K562 (cell line): ENCODE data around the gene RAB4B. TPM values are rescaled to one million over a fixed set of nuclear protein-coding genes. Genes with fewer than 3 reads are reported as not detected.
"Not testable (repeated sequence)": the region's sequence is repeated elsewhere in the genome, so short reads cannot be mapped to it uniquely, and the experiment has no call there.

ENCODE experiments used
- BRD4 ChIP-seq: fragments of 200-600 bp; sonication (generic); IDR thresholded peaks from 2 replicates; pipeline ENCODE4 v1.6.1; 2017; ENCODE audit warnings: inconsistent platforms
- CCNT2 ChIP-seq: IDR thresholded peaks from 2 replicates; pipeline ENCODE4 v1.6.1; 2011; ENCODE audit warnings: borderline replicate concordance, low read depth, mild to moderate bottlenecking, moderate library complexity, mixed read lengths, low read length; ENCODE audit not compliant: insufficient read length; ENCODE audit errors: extremely low read depth
- DMBX1 ChIP-seq: fragments of 250-450 bp; sonication (Bioruptor Pico); IDR thresholded peaks from 2 replicates; pipeline ENCODE4 v1.8.0; 2022; ENCODE audit warnings: inconsistent platforms, mild to moderate bottlenecking, moderate library complexity, borderline replicate concordance
- HES1 ChIP-seq: fragments of 450-650 bp; IDR thresholded peaks from 2 replicates; pipeline ENCODE4 v1.6.1; 2016; ENCODE audit warnings: low read depth, mild to moderate bottlenecking, moderate library complexity
- ID3 ChIP-seq, 2 experiments: fragments of 250-450 bp in 1 of 2; fragments of 450-650 bp in 1 of 2; sonication (Bioruptor Pico) in 1 of 2; IDR thresholded peaks; 2 replicates each; pipeline versions ENCODE4 v1.6.1 to v1.8.0; 2016 to 2021; ENCODE audit warnings: mild to moderate bottlenecking in 2 of 2, moderate library complexity in 2 of 2, missing compliant biosample characterization in 1 of 2, missing genetic modification characterization in 1 of 2
- KLF16 ChIP-seq: IDR thresholded peaks from 2 replicates; pipeline ENCODE4 v1.6.1; 2016; ENCODE audit warnings: antibody characterized with exemption
- MGA ChIP-seq: fragments of 450-650 bp; IDR thresholded peaks from 2 replicates; pipeline ENCODE4 v1.6.1; 2016; ENCODE audit warnings: mild to moderate bottlenecking, moderate library complexity
- MYNN ChIP-seq, 2 experiments: sonication (generic); formaldehyde crosslinking in 1 of 2; IDR thresholded peaks; 2 replicates each; pipeline versions ENCODE4 v1.5.0 to v1.6.1; 2016 to 2020; ENCODE audit warnings: antibody characterized with exemption in 1 of 2, missing genetic modification reagents in 1 of 2
- NCOR1 ChIP-seq: fragments of 450-650 bp; IDR thresholded peaks from 2 replicates; pipeline ENCODE4 v1.6.1; 2016; ENCODE audit warnings: mild to moderate bottlenecking, moderate library complexity
- PHF21A ChIP-seq: fragments of 450-650 bp; IDR thresholded peaks from 2 replicates; pipeline ENCODE4 v1.6.1; 2017; ENCODE audit warnings: low read depth, borderline replicate concordance
- PML ChIP-seq: IDR thresholded peaks from 2 replicates; pipeline ENCODE4 v1.6.1; 2012; ENCODE audit warnings: low read length, inconsistent platforms
- ZEB2 ChIP-seq: fragments of 450-650 bp; IDR thresholded peaks from 2 replicates; pipeline ENCODE4 v1.6.1; 2016
- ZFX ChIP-seq: sonication (generic); formaldehyde crosslinking; IDR thresholded peaks from 2 replicates; pipeline ENCODE4 v1.8.0; 2022; ENCODE audit warnings: mild to moderate bottlenecking, missing genetic modification reagents, moderate library complexity
- ZNF239 ChIP-seq: fragments of 250-450 bp; sonication (Bioruptor Pico); IDR thresholded peaks from 2 replicates; pipeline ENCODE4 v1.4.0; 2020; ENCODE audit warnings: mild to moderate bottlenecking
- polyA plus RNA-seq, 8 experiments: library from polyadenylated mRNA; depleted of rRNA in 4 of 8; stranded (reverse) in 5 of 8; unstranded in 3 of 8; fragments of >200 nt; fragmentation: Nextera tagmentation in 2 of 8; fragmentation: Illumina TruSeq in 1 of 8; extraction: Ambion mirVana in 2 of 8; extraction: Trizol in 1 of 8; gene quantifications; 2 replicates each; pipeline versions ENCODE4 v1.2.1 to v1.2.3, GENCODE V29; 2011 to 2014; ENCODE audit warnings: inconsistent platforms in 1 of 8, missing spikeins in 1 of 8
- total RNA-seq, 7 experiments: library from RNA; depleted of rRNA in 6 of 7; stranded (reverse); fragments of >200 nt in 6 of 7; fragmentation: Illumina TruSeq in 2 of 7; extraction: Trizol in 2 of 7; gene quantifications; 2 replicates each; pipeline versions ENCODE4 v1.2.1 to v1.2.3, GENCODE V29; 2011 to 2021; ENCODE audit warnings: low replicate concordance in 1 of 7

RAB4B gene
- total and polyA plus RNA-seq, 9 of the 15 experiments (the other 6 are each of a cell fraction or from before 2014, with no cell fraction given) = 0.28 to 20.4 (median 9.0) TPM

- TF ChIP-seq KLF16 (peak; percentile 90), BRD4 (0 out of 2 replicates have a peak, but pooled peaks have one; percentile 48), ZFX (CRISPR knock-in tag) (peak; percentile 81), PHF21A (0 out of 2 replicates have a peak, but pooled peaks have one; percentile 80), DMBX1 (peak; percentile 96), HES1 (peak; percentile 43; the same call in 1 of the 2 replicates), CCNT2 (peak; percentile 58), MGA (peak; percentile 89), ZEB2 (peak; percentile 89), ZNF239 (CRISPR knock-in tag) (peak; percentile 75; the same call in 1 of the 2 replicates), MYNN (IDR thresholded peaks at IDR 0.05) (peak; percentile 88), PML (peak; percentile 60; the same call in 1 of the 2 replicates), ID3 (tag; IDR thresholded peaks at IDR 0.05) (peak; percentile 88), NCOR1 (peak; percentile 92)
- not testable (repeated sequence) for TF ChIP-seq MYNN, ID3 (CRISPR knock-in tag; IDR thresholded peaks at IDR 0.05)
Observed at GRCh38 chr19:40822704-40823553, 44.9 kb downstream of the RAB4B start (continued).
